ENCODE measurements around the gene ADM2. TPM values are rescaled to one million over a fixed set of nuclear protein-coding genes. Genes with fewer than 3 reads are reported as not detected.

ADM2 gene
- polyA plus RNA-seq, 4 donors: 2.2 to 14.7 (median 8.7) TPM

GRCh38 chr22:50507991-50508884, 26.9 kb downstream of the ADM2 start, which contains the start of gene NCAPH2:
TSS of gene NCAPH2 (plus strand) at chr22:50508224. CDS start at chr22:50508338, 114 bp downstream.
- H3K27me3 ChIP-seq (ENCODE audit: control insufficient read depth in 3 of 3, insufficient read depth in 3 of 3, low read length in 3 of 3): no peaks in the 10 kb centered on the region
- peak within 1 kb of the TSS; percentile 84 to 97 (median 87) for H3K27ac ChIP-seq (ENCODE audit: low read depth in 1 of 3, low read length in 2 of 3)
- H3K36me3 ChIP-seq (ENCODE audit: control insufficient read depth in 3 of 3, insufficient read depth in 2 of 3, low read depth in 1 of 3, low read length in 3 of 3): peaks cover 3 to 36% (median 3%) of the 10 kb centered on the region in 3 donors
- peaks cover 0 to 18% (median 0%) of the 10 kb centered on the region in 3 donors for H3K4me1 ChIP-seq (ENCODE audit: control insufficient read depth in 3 of 3, insufficient read depth in 2 of 3, low read depth in 1 of 3, low read length in 2 of 3)
- H3K4me3 ChIP-seq (ENCODE audit: low read depth in 1 of 3, low read length in 3 of 3): peak within 1 kb of the TSS; percentile 73 to 100 (median 86)
- DNase-seq: peak; percentile 98 to 100
- no peaks in the 10 kb centered on the region for H3K9me3 ChIP-seq (ENCODE audit: control insufficient read depth in 2 of 2, insufficient read depth in 1 of 2, low read depth in 1 of 2, low read length in 1 of 2)
- FAIRE-seq: no peak
- 0 to 1% (median 1%) methylated on average over 67 to 76 of the region's 76 CpGs for WGBS, 3 donors

- no peaks in the 10 kb centered on the region for H3K27me3 ChIP-seq (ENCODE audit: control insufficient read depth in 3 of 3, insufficient read depth in 3 of 3, low read length in 3 of 3)
- peaks cover 0 to 34% (median 3%) of the 10 kb centered on the region in 3 donors for H3K36me3 ChIP-seq (ENCODE audit: control insufficient read depth in 3 of 3, insufficient read depth in 2 of 3, low read depth in 1 of 3, low read length in 3 of 3)
- H3K4me3 ChIP-seq (ENCODE audit: low read depth in 1 of 3, low read length in 3 of 3): peak overlapping the region in 2 of 3 donors; percentile 77 to 86
- H3K27ac ChIP-seq (ENCODE audit: low read depth in 1 of 3, low read length in 2 of 3): peak overlapping the region; percentile 84 to 97 (median 87)
- peaks cover 0 to 18% (median 0%) of the 10 kb centered on the region in 3 donors for H3K4me1 ChIP-seq (ENCODE audit: control insufficient read depth in 3 of 3, insufficient read depth in 2 of 3, low read depth in 1 of 3, low read length in 2 of 3)
- DNase-seq (no peak), FAIRE-seq (no peak)
- 5 to 11% (median 10%) methylated on average over 3 of the region's 3 CpGs for WGBS, 3 donors
- no peaks in the 10 kb centered on the region for H3K9me3 ChIP-seq (ENCODE audit: control insufficient read depth in 2 of 2, insufficient read depth in 1 of 2, low read depth in 1 of 2, low read length in 1 of 2)
Measured at GRCh38 chr22:50508897-50509296, 27.6 kb downstream of the ADM2 start.

- H3K27ac ChIP-seq (ENCODE audit: low read depth in 1 of 3, low read length in 2 of 3): no peak overlapping the region
- H3K27me3 ChIP-seq (ENCODE audit: control insufficient read depth in 3 of 3, insufficient read depth in 3 of 3, low read length in 3 of 3): no peaks in the 10 kb centered on the region
- H3K4me3 ChIP-seq (ENCODE audit: low read depth in 1 of 3, low read length in 3 of 3): no peak overlapping the region
- 96 to 98% (median 96%) methylated on average over 15 of the region's 15 CpGs for WGBS, 3 donors
- H3K9me3 ChIP-seq (ENCODE audit: control insufficient read depth in 2 of 2, insufficient read depth in 1 of 2, low read depth in 1 of 2, low read length in 1 of 2): no peaks in the 10 kb centered on the region
- DNase-seq (no peak), FAIRE-seq (no peak)
- peaks cover 0 to 10% (median 0%) of the 10 kb centered on the region in 3 donors for H3K4me1 ChIP-seq (ENCODE audit: control insufficient read depth in 3 of 3, insufficient read depth in 2 of 3, low read depth in 1 of 3, low read length in 2 of 3)
- peaks cover 3 to 49% (median 5%) of the 10 kb centered on the region in 3 donors for H3K36me3 ChIP-seq (ENCODE audit: control insufficient read depth in 3 of 3, insufficient read depth in 2 of 3, low read depth in 1 of 3, low read length in 3 of 3)
Measured at GRCh38 chr22:50513175-50513574, 31.8 kb downstream of the ADM2 start.

GRCh38 chr22:50516068-50516467, 34.7 kb downstream of the ADM2 start:
- H3K27me3 ChIP-seq (ENCODE audit: control insufficient read depth in 3 of 3, insufficient read depth in 3 of 3, low read length in 3 of 3): no peaks in the 10 kb centered on the region
- no peaks in the 10 kb centered on the region for H3K4me1 ChIP-seq (ENCODE audit: control insufficient read depth in 3 of 3, insufficient read depth in 2 of 3, low read depth in 1 of 3, low read length in 2 of 3)
- no peaks in the 10 kb centered on the region for H3K9me3 ChIP-seq (ENCODE audit: control insufficient read depth in 2 of 2, insufficient read depth in 1 of 2, low read depth in 1 of 2, low read length in 1 of 2)
- WGBS, 3 donors: 91 to 98% (median 93%) methylated on average over 8 of the region's 8 CpGs
- DNase-seq (no peak), FAIRE-seq (no peak)
- no peak overlapping the region for H3K4me3 ChIP-seq (ENCODE audit: low read depth in 1 of 3, low read length in 3 of 3)
- no peak overlapping the region for H3K27ac ChIP-seq (ENCODE audit: low read depth in 1 of 3, low read length in 2 of 3)
- H3K36me3 ChIP-seq (ENCODE audit: control insufficient read depth in 3 of 3, insufficient read depth in 2 of 3, low read depth in 1 of 3, low read length in 3 of 3): peaks cover 3 to 67% (median 5%) of the 10 kb centered on the region in 3 donors

GRCh38 chr22:50516891-50517290, 35.5 kb downstream of the ADM2 start:
- FAIRE-seq: no peak
- H3K36me3 ChIP-seq (ENCODE audit: control insufficient read depth in 3 of 3, insufficient read depth in 2 of 3, low read depth in 1 of 3, low read length in 3 of 3): peaks cover 5 to 75% (median 8%) of the 10 kb centered on the region in 3 donors

GRCh38 chr22:50517495-50518260, 36.3 kb downstream of the ADM2 start:
- no peaks in the 10 kb centered on the region for H3K9me3 ChIP-seq (ENCODE audit: control insufficient read depth in 2 of 2, insufficient read depth in 1 of 2, low read depth in 1 of 2, low read length in 1 of 2)
- no peaks in the 10 kb centered on the region for H3K27me3 ChIP-seq (ENCODE audit: control insufficient read depth in 3 of 3, insufficient read depth in 3 of 3, low read length in 3 of 3)
- 86 to 90% (median 88%) methylated on average over 20 of the region's 20 CpGs for WGBS, 3 donors
- DNase-seq (no peak), FAIRE-seq (no peak)
- peaks cover 0 to 5% (median 0%) of the 10 kb centered on the region in 3 donors for H3K4me1 ChIP-seq (ENCODE audit: control insufficient read depth in 3 of 3, insufficient read depth in 2 of 3, low read depth in 1 of 3, low read length in 2 of 3)
- H3K4me3 ChIP-seq (ENCODE audit: low read depth in 1 of 3, low read length in 3 of 3): no peak overlapping the region
- peaks cover 5 to 81% (median 13%) of the 10 kb centered on the region in 3 donors for H3K36me3 ChIP-seq (ENCODE audit: control insufficient read depth in 3 of 3, insufficient read depth in 2 of 3, low read depth in 1 of 3, low read length in 3 of 3)
- H3K27ac ChIP-seq (ENCODE audit: low read depth in 1 of 3, low read length in 2 of 3): no peak overlapping the region

More at GRCh38 chr22:50516891-50517290, 35.5 kb downstream of the ADM2 start:
- no peaks in the 10 kb centered on the region for H3K9me3 ChIP-seq (ENCODE audit: control insufficient read depth in 2 of 2, insufficient read depth in 1 of 2, low read depth in 1 of 2, low read length in 1 of 2)
- DNase-seq: no peak
- no peak overlapping the region for H3K4me3 ChIP-seq (ENCODE audit: low read depth in 1 of 3, low read length in 3 of 3)
- no peak overlapping the region for H3K27ac ChIP-seq (ENCODE audit: low read depth in 1 of 3, low read length in 2 of 3)
- no peaks in the 10 kb centered on the region for H3K4me1 ChIP-seq (ENCODE audit: control insufficient read depth in 3 of 3, insufficient read depth in 2 of 3, low read depth in 1 of 3, low read length in 2 of 3)
- no peaks in the 10 kb centered on the region for H3K27me3 ChIP-seq (ENCODE audit: control insufficient read depth in 3 of 3, insufficient read depth in 3 of 3, low read length in 3 of 3)
- 83 to 85% (median 84%) methylated on average over 16 of the region's 16 CpGs for WGBS, 3 donors

GRCh38 chr22:50518606-50519005, 37.3 kb downstream of the ADM2 start:
- Histone ChIP-seq H3K27me3 (ENCODE audit: control insufficient read depth in 3 of 3, insufficient read depth in 3 of 3, low read length in 3 of 3) (no peaks in the 10 kb centered on the region), H3K4me3 (ENCODE audit: low read depth in 1 of 3, low read length in 3 of 3) (no peak overlapping the region), H3K4me1 (ENCODE audit: control insufficient read depth in 3 of 3, insufficient read depth in 2 of 3, low read depth in 1 of 3, low read length in 2 of 3) (peaks cover 0 to 13% (median 1%) of the 10 kb centered on the region in 3 donors), H3K36me3 (ENCODE audit: control insufficient read depth in 3 of 3, insufficient read depth in 2 of 3, low read depth in 1 of 3, low read length in 3 of 3) (peaks cover 8 to 84% (median 13%) of the 10 kb centered on the region in 3 donors), H3K9me3 (ENCODE audit: control insufficient read depth in 2 of 2, insufficient read depth in 1 of 2, low read depth in 1 of 2, low read length in 1 of 2) (no peaks in the 10 kb centered on the region), H3K27ac (ENCODE audit: low read depth in 1 of 3, low read length in 2 of 3) (no peak overlapping the region)
- no peak for DNase-seq
- WGBS, 3 donors: 94 to 95% (median 94%) methylated on average over 7 of the region's 7 CpGs
- no peak for FAIRE-seq

- FAIRE-seq (no peak), DNase-seq (no peak)
- Histone ChIP-seq H3K4me1 (ENCODE audit: control insufficient read depth in 3 of 3, insufficient read depth in 2 of 3, low read depth in 1 of 3, low read length in 2 of 3) (peaks cover 0 to 18% (median 1%) of the 10 kb centered on the region in 3 donors), H3K9me3 (ENCODE audit: control insufficient read depth in 2 of 2, insufficient read depth in 1 of 2, low read depth in 1 of 2, low read length in 1 of 2) (no peaks in the 10 kb centered on the region), H3K27me3 (ENCODE audit: control insufficient read depth in 3 of 3, insufficient read depth in 3 of 3, low read length in 3 of 3) (no peaks in the 10 kb centered on the region), H3K27ac (ENCODE audit: low read depth in 1 of 3, low read length in 2 of 3) (no peak overlapping the region), H3K4me3 (ENCODE audit: low read depth in 1 of 3, low read length in 3 of 3) (no peak overlapping the region), H3K36me3 (ENCODE audit: control insufficient read depth in 3 of 3, insufficient read depth in 2 of 3, low read depth in 1 of 3, low read length in 3 of 3) (peaks cover 8 to 88% (median 13%) of the 10 kb centered on the region in 3 donors)
- WGBS, 3 donors: 95 to 97% (median 97%) methylated on average over 7 to 8 of the region's 8 CpGs
Measured at GRCh38 chr22:50519151-50519550, 37.8 kb downstream of the ADM2 start.

Measured in small intestine (tissue), 7 donors.